HG02610 (cell line): ENCODE measurements around the gene ATP8A2.
"Not testable (repeated sequence)": the region's sequence is repeated elsewhere in the genome, so short reads cannot be mapped to it uniquely, and the experiment has no call there.

Experiments used
- ATAC-seq: cut with Tn5 transposase; IDR thresholded peaks from one replicate; pipeline ENCODE4 v1.9.1; 2021; ENCODE audit warnings: mild to moderate bottlenecking, moderate library complexity; ENCODE audit not compliant: unreplicated experiment

Gene ATP8A2

DNA sequence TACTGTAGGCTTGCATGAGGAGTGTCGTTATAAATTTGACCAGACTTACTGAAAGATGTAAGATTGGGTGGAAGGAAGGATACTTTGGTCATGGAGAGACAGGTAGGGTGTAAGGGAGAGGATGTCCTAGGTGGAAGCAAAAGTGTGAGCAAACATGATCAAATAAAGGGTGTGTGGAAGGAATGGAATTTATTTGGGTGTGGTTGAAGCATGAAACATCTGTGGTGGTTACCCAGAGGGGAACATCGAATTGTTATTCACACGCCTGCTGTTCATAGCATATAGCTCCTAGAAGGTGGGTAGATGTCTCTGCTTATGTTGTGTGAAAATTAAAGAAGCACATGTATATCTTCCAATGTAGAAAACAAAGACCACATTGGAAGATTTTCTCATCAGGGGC lies 157.7 kb downstream of the ATP8A2 start:
- no peak for ATAC-seq

- no peak for ATAC-seq
Measured at GRCh38 chr13:25538276-25538675, 166.5 kb downstream of the ATP8A2 start.

GRCh38 chr13:25541434-25542123 lies 169.8 kb downstream of the ATP8A2 start:
- no peak for ATAC-seq

DNA sequence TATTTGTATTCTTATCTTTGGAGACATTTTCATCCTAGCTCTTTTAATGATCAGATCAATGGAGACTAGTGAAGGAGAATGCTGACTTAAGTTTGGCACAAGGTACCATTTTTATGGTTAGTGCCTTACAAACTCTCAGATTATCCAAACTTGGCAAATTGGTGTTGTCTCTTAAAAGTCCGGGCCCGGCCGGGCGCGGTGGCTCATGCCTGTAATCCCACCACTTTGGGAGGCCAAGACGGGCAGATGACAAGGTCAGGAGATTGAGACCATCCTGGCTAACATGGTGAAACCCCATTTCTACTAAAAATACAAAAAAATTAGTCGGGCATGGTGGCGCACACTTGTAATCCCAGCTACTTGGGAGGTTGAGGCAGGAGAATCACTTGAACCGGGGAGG lies 177.2 kb downstream of the ATP8A2 start:
- ATAC-seq, result not testable (repeated sequence)

- ATAC-seq, result no peak
Measured at GRCh38 chr13:25561812-25562211, 190.0 kb downstream of the ATP8A2 start.

- ATAC-seq, result no peak
Measured at GRCh38 chr13:25570185-25570584, 198.4 kb downstream of the ATP8A2 start.

GRCh38 chr13:25571237-25571636 lies 199.5 kb downstream of the ATP8A2 start:
- no peak for ATAC-seq

DNA sequence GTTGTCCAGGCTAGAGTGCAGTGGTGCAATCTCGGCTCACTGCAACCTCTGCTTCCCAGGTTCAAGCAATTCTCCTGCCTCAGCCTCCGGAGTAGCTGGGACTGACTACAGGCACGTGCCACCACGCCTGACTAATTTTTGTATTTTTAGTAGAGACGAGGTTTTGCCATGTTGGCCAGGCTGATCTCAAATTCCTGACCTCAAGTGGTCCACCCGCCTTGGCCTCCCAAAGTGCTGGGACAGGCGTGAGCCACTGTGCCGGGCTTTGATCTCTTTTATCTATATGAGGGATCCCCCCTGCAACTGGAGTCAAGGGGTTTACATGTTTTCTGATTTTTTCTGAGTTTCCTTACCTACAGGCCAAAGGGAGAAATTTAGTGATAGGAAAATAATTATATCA lies 200.4 kb downstream of the ATP8A2 start:
- ATAC-seq, result not testable (repeated sequence)

DNA sequence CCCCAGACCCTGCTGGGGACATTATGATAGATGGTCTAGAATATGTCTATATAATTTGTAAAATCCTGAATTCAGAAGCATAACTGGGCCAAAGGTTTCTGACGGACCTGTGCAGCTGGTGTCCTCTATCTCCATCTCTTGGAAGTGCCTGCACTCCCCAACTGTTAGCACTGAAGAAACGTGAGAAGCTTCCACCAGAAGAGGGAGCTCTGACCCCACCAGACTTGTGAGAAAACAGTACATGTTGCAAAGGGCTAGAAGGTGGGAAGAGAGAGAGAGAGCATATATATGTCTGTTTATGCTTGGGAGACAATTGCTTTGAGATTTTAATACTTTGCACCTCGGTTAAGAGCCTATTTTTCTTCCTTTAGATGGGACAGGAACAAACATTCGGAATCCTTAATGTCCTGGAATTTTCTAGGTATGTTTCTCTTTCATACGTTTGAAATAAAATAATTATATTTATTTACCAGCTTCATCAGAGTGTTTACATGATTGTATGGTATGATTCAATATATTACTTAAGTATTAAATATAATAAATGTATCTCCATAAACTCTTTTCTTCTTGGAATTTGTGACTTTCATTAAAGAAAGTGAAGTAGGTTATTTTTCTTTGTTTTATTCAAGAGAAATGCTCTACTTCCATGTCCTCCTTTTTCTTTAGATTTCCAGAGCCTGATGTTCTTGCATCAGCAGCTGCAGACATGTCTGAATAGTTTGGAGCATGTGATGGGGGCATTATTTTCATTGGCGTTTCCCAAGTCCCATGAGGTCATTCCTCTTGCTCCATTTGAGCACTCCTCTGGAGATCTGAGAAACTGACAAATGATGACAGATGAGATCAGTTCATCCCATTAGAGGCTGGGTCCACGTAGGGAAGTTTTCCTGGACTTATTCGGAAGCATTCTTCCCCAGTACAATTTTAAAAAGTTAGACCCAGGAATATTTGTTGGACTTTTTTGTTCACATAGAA lies 202.9 kb downstream of the ATP8A2 start:
- peak; percentile 82 for ATAC-seq

DNA sequence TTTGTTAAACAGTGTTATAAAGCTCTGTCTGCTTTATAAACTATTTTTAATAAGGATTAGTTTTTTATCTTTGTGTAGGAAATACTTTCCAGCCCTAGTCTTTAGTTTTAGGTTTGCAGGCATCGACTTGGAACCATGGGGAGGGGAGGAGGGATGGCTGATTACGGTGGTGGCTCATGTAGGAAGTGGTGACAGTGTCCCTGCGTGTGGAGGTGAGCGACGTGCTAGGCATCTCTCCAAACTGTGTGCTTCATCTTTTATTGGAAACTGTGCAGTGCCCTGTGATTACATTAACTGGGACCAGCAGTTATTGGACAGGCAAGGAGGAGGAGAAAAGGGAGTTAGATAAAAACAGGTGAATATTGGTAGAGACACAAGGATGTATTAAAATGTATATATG lies 203.8 kb downstream of the ATP8A2 start:
- ATAC-seq, result no peak

GRCh38 chr13:25578526-25578925 lies 206.8 kb downstream of the ATP8A2 start:
- no peak for ATAC-seq

GRCh38 chr13:25579221-25579620 lies 207.4 kb downstream of the ATP8A2 start:
- no peak for ATAC-seq

- ATAC-seq, result no peak
Measured at GRCh38 chr13:25581351-25581750, 209.6 kb downstream of the ATP8A2 start.

DNA sequence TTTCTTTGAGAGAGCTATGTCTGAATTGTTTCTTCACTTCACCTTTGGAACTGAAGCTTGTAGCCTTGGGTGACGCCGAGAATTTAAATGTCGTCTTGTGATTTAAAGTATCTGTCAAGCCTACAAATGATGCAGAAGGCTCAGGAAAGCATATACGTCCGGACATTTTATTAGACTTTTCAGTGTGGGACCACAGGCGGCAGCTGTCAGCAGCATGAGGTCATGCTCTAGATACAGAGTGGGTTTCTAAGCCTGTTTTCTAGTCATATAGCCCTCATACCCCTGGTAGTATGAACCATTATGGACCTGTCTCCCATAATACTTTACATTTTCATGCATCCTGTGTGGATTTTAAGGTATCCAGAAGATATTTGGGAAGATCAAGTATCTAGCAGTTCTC lies 212.3 kb downstream of the ATP8A2 start:
- no peak for ATAC-seq

DNA sequence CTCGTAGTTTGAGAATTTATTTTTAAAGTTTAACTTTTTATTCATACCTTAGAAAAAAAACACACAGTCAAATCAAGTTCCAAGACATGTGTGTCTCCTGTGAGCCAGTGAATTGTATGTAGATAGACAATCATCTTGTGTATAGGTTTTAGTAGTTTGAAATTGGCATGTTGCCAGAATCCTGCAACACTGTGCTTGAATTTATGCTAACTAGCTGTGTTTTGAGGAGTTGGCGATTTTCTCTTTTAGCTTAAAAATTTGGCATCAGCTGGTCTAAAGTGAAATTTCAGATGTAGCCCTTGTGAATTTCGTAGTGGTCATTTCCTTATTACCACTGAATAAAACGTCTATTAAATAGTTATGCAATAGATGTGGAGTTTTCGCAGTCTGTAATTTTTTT lies 213.2 kb downstream of the ATP8A2 start:
- no peak for ATAC-seq

- ATAC-seq, result no peak
Measured at GRCh38 chr13:25587326-25587980, 215.7 kb downstream of the ATP8A2 start.

- ATAC-seq, result no peak
Measured at GRCh38 chr13:25588336-25589060, 216.7 kb downstream of the ATP8A2 start.

DNA sequence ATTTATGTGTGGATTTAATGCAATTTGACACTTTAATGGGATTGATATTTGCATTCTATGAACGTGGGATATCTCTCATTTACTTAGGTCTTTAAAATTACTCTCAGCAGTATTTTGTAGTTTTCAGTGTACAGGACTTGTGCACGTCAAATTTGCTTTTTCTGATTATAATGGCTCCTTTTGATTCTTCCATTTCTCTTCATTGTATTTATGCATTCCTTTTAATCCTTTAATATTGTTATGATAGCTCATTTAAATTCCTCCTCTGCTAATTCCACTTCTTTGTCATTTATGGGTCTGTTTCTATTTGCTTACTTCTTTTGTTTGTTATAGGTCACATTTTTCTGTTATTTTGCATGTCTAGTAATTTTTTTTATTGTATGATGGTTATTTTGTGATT lies 226.6 kb downstream of the ATP8A2 start:
- no peak for ATAC-seq

DNA sequence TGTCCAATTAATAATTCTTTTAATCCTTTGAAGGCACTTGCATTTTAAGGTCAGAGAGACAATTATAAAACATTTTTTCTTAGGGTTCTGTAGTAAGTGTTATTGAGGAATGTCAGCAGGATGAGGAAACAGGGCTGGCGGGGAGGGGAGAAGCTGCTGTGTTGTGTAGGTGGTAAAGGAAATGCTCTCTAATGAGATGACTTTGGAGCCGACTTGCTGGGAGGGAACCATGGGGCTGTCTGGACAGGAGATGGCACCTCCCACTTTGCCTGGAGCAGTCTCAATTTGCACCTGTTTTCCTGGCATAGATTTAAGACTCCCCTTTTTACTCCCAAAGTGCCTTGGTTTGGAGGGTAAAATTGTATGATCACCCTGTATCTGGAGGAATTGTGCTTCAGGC lies 230.4 kb downstream of the ATP8A2 start:
- no peak for ATAC-seq

GRCh38 chr13:25604106-25604505 lies 232.3 kb downstream of the ATP8A2 start:
- ATAC-seq, result no peak

DNA sequence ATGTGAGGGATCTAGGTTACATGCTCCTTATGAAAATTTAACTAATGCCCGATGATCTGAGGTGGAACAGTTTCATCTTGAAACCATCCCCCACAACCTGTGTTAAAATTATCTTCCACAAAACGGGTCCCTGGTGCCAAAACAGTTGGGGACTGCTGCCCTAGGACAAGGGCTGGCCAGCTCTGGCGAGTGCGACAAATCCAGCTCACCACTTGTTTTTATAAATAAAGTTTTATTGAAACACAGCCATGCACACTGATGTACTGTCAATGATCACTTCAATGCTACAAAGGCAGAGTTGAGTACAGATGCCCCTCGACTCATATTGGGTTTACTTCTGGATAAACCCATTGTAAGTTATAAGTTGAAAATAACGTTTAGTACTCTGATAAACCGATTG lies 235.3 kb downstream of the ATP8A2 start:
- no peak for ATAC-seq
